ENCODE results near the gene DDIT4. TPM values are rescaled to one million over a fixed set of nuclear protein-coding genes. Genes with fewer than 3 reads are reported as not detected.

The DDIT4 gene
- total and polyA plus RNA-seq, 9 of the 15 experiments (the other 6 are each of a cell fraction or from before 2014, with no cell fraction given): 8.2 to 675 (median 159) TPM

- TF ChIP-seq CHAMP1 (IDR thresholded peaks at IDR 0.05): no peak
- no peak for TF ChIP-seq ARID4B (CRISPR knock-in tag; IDR thresholded peaks at IDR 0.05)
- peak; percentile 95 for TF ChIP-seq RREB1 (CRISPR knock-in tag; IDR thresholded peaks at IDR 0.05)
- no peak for TF ChIP-seq ZNF408 (CRISPR knock-in tag; IDR thresholded peaks at IDR 0.05; ENCODE audit: low read depth)
- no peak for TF ChIP-seq TAF15 (IDR thresholded peaks at IDR 0.05; ENCODE audit: low read depth, low read length)
- TF ChIP-seq HDAC1 (IDR thresholded peaks at IDR 0.05): peak in 1 of 2 experiments; percentile 73; a peak in 2 of 4 replicates
- no peak for TF ChIP-seq CEBPG (CRISPR knock-in tag; IDR thresholded peaks at IDR 0.05)
- TF ChIP-seq CEBPG (tag; conservative IDR thresholded peaks at IDR 0.05 in 1 of 2, IDR thresholded peaks at IDR 0.05 in 1 of 2): 0 out of 4 replicates have a peak, but pooled peaks of 1 of the 2 experiments have one; percentile 17
- TF ChIP-seq TEAD2 (tag; IDR thresholded peaks at IDR 0.05): 0 out of 2 replicates have a peak, but pooled peaks have one; percentile 40
- TF ChIP-seq BRCA1 (IDR thresholded peaks at IDR 0.05): no peak
- TF ChIP-seq BRCA1 (CRISPR knock-in tag; IDR thresholded peaks at IDR 0.05): no peak
- TF ChIP-seq HDAC8 (tag; IDR thresholded peaks at IDR 0.05): peak; percentile 80; the same call in 1 of the 2 replicates
- TF ChIP-seq SAP30 (IDR thresholded peaks at IDR 0.05; ENCODE audit: borderline replicate concordance, insufficient read depth, low read depth, low read length, poor library complexity, severe bottlenecking): no peak
- TF ChIP-seq ZNF584 (CRISPR knock-in tag; IDR thresholded peaks at IDR 0.05; ENCODE audit: low read depth): peak; percentile 40; the same call in 1 of the 2 replicates
These were observed 43.2 kb downstream of the DDIT4 start (continued) for GRCh38 chr10:72316748-72317435.
